ENCODE data around the gene STK40. TPM values are rescaled to one million over a fixed set of nuclear protein-coding genes. Genes with fewer than 3 reads are reported as not detected.

The STK40 gene, protein sequence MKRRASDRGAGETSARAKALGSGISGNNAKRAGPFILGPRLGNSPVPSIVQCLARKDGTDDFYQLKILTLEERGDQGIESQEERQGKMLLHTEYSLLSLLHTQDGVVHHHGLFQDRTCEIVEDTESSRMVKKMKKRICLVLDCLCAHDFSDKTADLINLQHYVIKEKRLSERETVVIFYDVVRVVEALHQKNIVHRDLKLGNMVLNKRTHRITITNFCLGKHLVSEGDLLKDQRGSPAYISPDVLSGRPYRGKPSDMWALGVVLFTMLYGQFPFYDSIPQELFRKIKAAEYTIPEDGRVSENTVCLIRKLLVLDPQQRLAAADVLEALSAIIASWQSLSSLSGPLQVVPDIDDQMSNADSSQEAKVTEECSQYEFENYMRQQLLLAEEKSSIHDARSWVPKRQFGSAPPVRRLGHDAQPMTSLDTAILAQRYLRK
- total RNA-seq (39.2 TPM), polyA plus RNA-seq (ENCODE audit: insufficient read depth, low read depth, low replicate concordance) (30.9 TPM)
- long read RNA-seq, donor 1, transcript STK40-204 (11 exons, 3,621 nt) = major isoform, 7 of 7 reads
- long read RNA-seq, donor 1, partial matches to known transcripts = 0 of 7 reads
- long read RNA-seq, donor 1, other reads (novel, unspliced or antisense) = 0 of 7 reads
- long read RNA-seq, donor 2, partial matches to known transcripts = 0 of 5 reads
- long read RNA-seq, donor 2, other reads (novel, unspliced or antisense) = 0 of 5 reads
- long read RNA-seq, donor 3, partial matches to known transcripts = 0 of 3 reads
- long read RNA-seq, donor 3, other reads (novel, unspliced or antisense) = 0 of 3 reads
- long read RNA-seq, donor 4, partial matches to known transcripts = 0 of 4 reads
- long read RNA-seq, donor 4, other reads (novel, unspliced or antisense) = 0 of 4 reads
- long read RNA-seq, donor 5, partial matches to known transcripts = 0 of 1 reads
- long read RNA-seq, donor 5, other reads (novel, unspliced or antisense) = 0 of 1 reads
- long read RNA-seq, donor 6, partial matches to known transcripts = 0 of 1 reads
- long read RNA-seq, donor 6, other reads (novel, unspliced or antisense) = 0 of 1 reads
- long read RNA-seq, donor 7, partial matches to known transcripts = 2 of 15 reads
- long read RNA-seq, donor 7, other reads (novel, unspliced or antisense) = 10 of 15 reads
- long read RNA-seq, donor 8, transcript STK40-204 (11 exons, 3,621 nt) = major isoform, 6 of 6 reads
- long read RNA-seq, donor 8, partial matches to known transcripts = 0 of 6 reads
- long read RNA-seq, donor 8, other reads (novel, unspliced or antisense) = 0 of 6 reads
- long read RNA-seq, donor 9, partial matches to known transcripts = 0 of 1 reads
- long read RNA-seq, donor 9, other reads (novel, unspliced or antisense) = 0 of 1 reads
- long read RNA-seq, donor 10, transcript STK40-204 (11 exons, 3,621 nt) = major isoform, 7 of 8 reads
- long read RNA-seq, donor 10, partial matches to known transcripts = 0 of 8 reads
- long read RNA-seq, donor 10, other reads (novel, unspliced or antisense) = 0 of 8 reads

GRCh38 chr1:36385410-36386264 lies at the start of gene STK40:
Gene STK40, minus strand, starts transcription at chr1:36385924. Its CDS starts 24,592 bp downstream, at chr1:36361332.
- Histone ChIP-seq H3K27me3 (ENCODE audit: control insufficient read depth, insufficient read depth, low read length) (no peaks in the 10 kb centered on the region), H3K4me1 (ENCODE audit: control insufficient read depth in 2 of 3, insufficient read depth in 2 of 3, low read depth in 1 of 3, low read length in 3 of 3) (peaks cover 0 to 24% (median 10%) of the 10 kb centered on the region in 3 donors), H3K9ac (ENCODE audit: low read length in 3 of 3) (peak within 1 kb of the TSS; percentile 74 to 91 (median 84)), H3K4me3 (ENCODE audit: low read length in 3 of 3) (peak within 1 kb of the TSS; percentile 79 to 93 (median 87)), H3K9me3 (ENCODE audit: control insufficient read depth in 2 of 3, insufficient read depth in 1 of 3, low read length in 3 of 3) (no peaks in the 10 kb centered on the region), H3K27ac (ENCODE audit: low read depth in 2 of 2, low read length in 2 of 2) (peak within 1 kb of the TSS; percentile 96), H3K36me3 (ENCODE audit: control insufficient read depth in 2 of 3, insufficient read depth in 3 of 3, low read length in 3 of 3) (no peaks in the 10 kb centered on the region)
- DNase-seq (peak; percentile 99), FAIRE-seq (peak; percentile 57)
- intact Hi-C loops (cut with DNase I) = no loop called here
- TF ChIP-seq CTCF (IDR thresholded peaks at IDR 0.05; ENCODE audit: borderline replicate concordance, extremely low read depth, insufficient read depth) = no peak

GRCh38 chr1:36433102-36433501 lies 47.4 kb upstream of the STK40 start:
- Histone ChIP-seq H3K9me3 (ENCODE audit: control insufficient read depth in 2 of 3, insufficient read depth in 1 of 3, low read length in 3 of 3) (no peaks in the 10 kb centered on the region), H3K27ac (ENCODE audit: low read depth in 2 of 2, low read length in 2 of 2) (no peak overlapping the region)

More at GRCh38 chr1:36433102-36433501, 47.4 kb upstream of the STK40 start:
- peaks cover 4 to 7% (median 6%) of the 10 kb centered on the region in 3 donors for H3K36me3 ChIP-seq (ENCODE audit: control insufficient read depth in 2 of 3, insufficient read depth in 3 of 3, low read length in 3 of 3)
- DNase-seq (no peak), FAIRE-seq (no peak)
- TF ChIP-seq CTCF (IDR thresholded peaks at IDR 0.05; ENCODE audit: borderline replicate concordance, extremely low read depth, insufficient read depth) = no peak
- no peaks in the 10 kb centered on the region for H3K27me3 ChIP-seq (ENCODE audit: control insufficient read depth, insufficient read depth, low read length)
- intact Hi-C loops (cut with DNase I) = no loop called here
- H3K9ac ChIP-seq (ENCODE audit: low read length in 3 of 3) = no peak overlapping the region
- H3K4me1 ChIP-seq (ENCODE audit: control insufficient read depth in 2 of 3, insufficient read depth in 2 of 3, low read depth in 1 of 3, low read length in 3 of 3) = peaks cover 0 to 6% (median 3%) of the 10 kb centered on the region in 3 donors
- H3K4me3 ChIP-seq (ENCODE audit: low read length in 3 of 3) = no peak overlapping the region
